ENCODE results near the gene TMIGD2. TPM values are rescaled to one million over a fixed set of nuclear protein-coding genes. Genes with fewer than 3 reads are reported as not detected.

Gene TMIGD2
- total and polyA plus RNA-seq, 2 donors from 2014 or later = 0.47 TPM; not detected in 1

- no peak overlapping the region for H3K9ac ChIP-seq (ENCODE audit: low read length in 3 of 3)
- FAIRE-seq (no peak), DNase-seq (no peak)
- no peaks in the 10 kb centered on the region for H3K36me3 ChIP-seq (ENCODE audit: control insufficient read depth in 2 of 3, insufficient read depth in 3 of 3, low read length in 3 of 3)
- H3K27me3 ChIP-seq (ENCODE audit: control insufficient read depth, insufficient read depth, low read length) = no peaks in the 10 kb centered on the region
- no peak overlapping the region for H3K4me3 ChIP-seq (ENCODE audit: low read length in 3 of 3)
- H3K4me1 ChIP-seq (ENCODE audit: control insufficient read depth in 2 of 3, insufficient read depth in 2 of 3, low read depth in 1 of 3, low read length in 3 of 3) = peaks cover 0 to 3% (median 0%) of the 10 kb centered on the region in 3 donors
- intact Hi-C loops (cut with DNase I) = no loop called here
- no peak for TF ChIP-seq CTCF (IDR thresholded peaks at IDR 0.05; ENCODE audit: borderline replicate concordance, extremely low read depth, insufficient read depth)
- no peak overlapping the region for H3K27ac ChIP-seq (ENCODE audit: low read depth in 2 of 2, low read length in 2 of 2)
- no peaks in the 10 kb centered on the region for H3K9me3 ChIP-seq (ENCODE audit: control insufficient read depth in 2 of 3, insufficient read depth in 1 of 3, low read length in 3 of 3)
Measured at GRCh38 chr19:4320419-4320818, 18.2 kb upstream of the TMIGD2 start.

DNA sequence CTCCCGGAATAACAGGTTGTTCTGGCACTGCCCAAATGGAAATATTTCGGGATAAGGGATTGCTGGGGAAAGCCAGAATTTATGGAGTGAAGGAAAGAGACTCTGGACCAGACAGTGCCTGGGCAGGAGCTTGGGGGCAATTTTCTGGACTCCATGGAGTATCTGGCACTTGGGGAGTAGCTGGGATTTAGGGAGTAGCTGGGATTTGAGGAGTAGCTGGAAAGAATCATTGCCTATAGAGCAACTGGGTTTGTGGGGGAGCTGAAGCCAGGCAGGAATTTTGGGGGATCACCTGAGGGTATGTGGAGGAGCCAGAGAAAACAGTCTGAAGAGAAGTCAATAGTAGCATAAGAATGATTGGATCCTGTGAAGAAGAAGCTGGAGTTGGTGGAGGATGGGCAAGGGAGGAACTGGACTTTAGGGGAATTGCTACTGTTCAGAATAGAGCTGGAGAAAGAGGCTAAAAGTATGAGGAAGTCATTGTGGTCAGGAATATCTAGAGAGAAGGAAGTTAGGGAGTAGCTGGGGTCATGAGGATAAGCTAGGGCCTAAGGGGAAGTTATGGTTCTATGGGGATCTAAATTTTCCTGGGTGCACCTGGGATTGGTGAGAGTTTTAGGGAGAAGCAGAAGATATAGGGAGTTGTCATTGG lies 17.0 kb upstream of the TMIGD2 start:
- no peak for TF ChIP-seq CTCF (IDR thresholded peaks at IDR 0.05; ENCODE audit: borderline replicate concordance, extremely low read depth, insufficient read depth)
- H3K27me3 ChIP-seq (ENCODE audit: control insufficient read depth, insufficient read depth, low read length) = no peaks in the 10 kb centered on the region
- H3K9me3 ChIP-seq (ENCODE audit: control insufficient read depth in 2 of 3, insufficient read depth in 1 of 3, low read length in 3 of 3) = no peaks in the 10 kb centered on the region
- intact Hi-C loops (cut with DNase I) = no loop called here
- H3K9ac ChIP-seq (ENCODE audit: low read length in 3 of 3) = no peak overlapping the region
- H3K4me3 ChIP-seq (ENCODE audit: low read length in 3 of 3) = no peak overlapping the region
- H3K4me1 ChIP-seq (ENCODE audit: control insufficient read depth in 2 of 3, insufficient read depth in 2 of 3, low read depth in 1 of 3, low read length in 3 of 3) = peaks cover 0 to 3% (median 0%) of the 10 kb centered on the region in 3 donors
- FAIRE-seq = no peak
- H3K36me3 ChIP-seq (ENCODE audit: control insufficient read depth in 2 of 3, insufficient read depth in 3 of 3, low read length in 3 of 3) = no peaks in the 10 kb centered on the region
- DNase-seq = no peak
- H3K27ac ChIP-seq (ENCODE audit: low read depth in 2 of 2, low read length in 2 of 2) = no peak overlapping the region

- DNase-seq (no peak), FAIRE-seq (no peak)
- no peak overlapping the region for H3K4me3 ChIP-seq (ENCODE audit: low read length in 3 of 3)
- H3K27ac ChIP-seq (ENCODE audit: low read depth in 2 of 2, low read length in 2 of 2) = no peak overlapping the region
- H3K9me3 ChIP-seq (ENCODE audit: control insufficient read depth in 2 of 3, insufficient read depth in 1 of 3, low read length in 3 of 3) = no peaks in the 10 kb centered on the region
- no peak for TF ChIP-seq CTCF (IDR thresholded peaks at IDR 0.05; ENCODE audit: borderline replicate concordance, extremely low read depth, insufficient read depth)
- intact Hi-C loops (cut with DNase I) = no loop called here
- H3K27me3 ChIP-seq (ENCODE audit: control insufficient read depth, insufficient read depth, low read length) = no peaks in the 10 kb centered on the region
- no peak overlapping the region for H3K9ac ChIP-seq (ENCODE audit: low read length in 3 of 3)
- peaks cover 0 to 3% (median 0%) of the 10 kb centered on the region in 3 donors for H3K4me1 ChIP-seq (ENCODE audit: control insufficient read depth in 2 of 3, insufficient read depth in 2 of 3, low read depth in 1 of 3, low read length in 3 of 3)
- H3K36me3 ChIP-seq (ENCODE audit: control insufficient read depth in 2 of 3, insufficient read depth in 3 of 3, low read length in 3 of 3) = no peaks in the 10 kb centered on the region
Measured at GRCh38 chr19:4318460-4318859, 16.3 kb upstream of the TMIGD2 start.

DNA sequence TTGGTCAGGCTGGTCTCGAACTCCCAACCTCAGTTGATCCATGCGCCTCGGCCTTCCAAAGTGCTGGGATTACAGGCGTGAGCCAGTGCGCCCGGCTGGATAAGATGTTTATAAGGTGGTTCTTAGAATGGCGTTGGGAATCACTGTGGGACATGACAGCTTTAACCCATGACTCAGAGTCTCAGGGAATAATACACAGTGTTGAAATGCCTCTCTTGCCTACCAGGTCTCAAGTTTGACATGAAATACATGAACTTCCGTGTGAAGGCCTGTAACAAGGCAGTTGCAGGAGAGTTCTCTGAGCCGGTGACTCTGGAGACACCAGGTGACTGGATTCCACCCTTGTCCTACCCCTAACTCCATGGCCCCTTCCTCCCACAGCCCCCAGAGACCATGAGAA lies 14.8 kb upstream of the TMIGD2 start:
- no peak for TF ChIP-seq CTCF (IDR thresholded peaks at IDR 0.05; ENCODE audit: borderline replicate concordance, extremely low read depth, insufficient read depth)
- H3K36me3 ChIP-seq (ENCODE audit: control insufficient read depth in 2 of 3, insufficient read depth in 3 of 3, low read length in 3 of 3) = no peaks in the 10 kb centered on the region
- no peaks in the 10 kb centered on the region for H3K9me3 ChIP-seq (ENCODE audit: control insufficient read depth in 2 of 3, insufficient read depth in 1 of 3, low read length in 3 of 3)
- H3K4me1 ChIP-seq (ENCODE audit: control insufficient read depth in 2 of 3, insufficient read depth in 2 of 3, low read depth in 1 of 3, low read length in 3 of 3) = no peaks in the 10 kb centered on the region
- H3K9ac ChIP-seq (ENCODE audit: low read length in 3 of 3) = no peak overlapping the region
- H3K4me3 ChIP-seq (ENCODE audit: low read length in 3 of 3) = no peak overlapping the region
- H3K27ac ChIP-seq (ENCODE audit: low read depth in 2 of 2, low read length in 2 of 2) = no peak overlapping the region
- intact Hi-C loops (cut with DNase I) = no loop called here
- no peak for FAIRE-seq
- no peaks in the 10 kb centered on the region for H3K27me3 ChIP-seq (ENCODE audit: control insufficient read depth, insufficient read depth, low read length)
- no peak for DNase-seq

Measured in kidney (tissue), 14 donors.